CD4-positive, alpha-beta T cell treated with Interleukin-12 subunit alpha and Interleukin-12 subunit beta, for 1 hour (primary cell): ENCODE results near the gene CDH5.
"Not testable (repeated sequence)": the region's sequence is repeated elsewhere in the genome, so short reads cannot be mapped to it uniquely, and the experiment has no call there.

Experiments used
- DNase-seq: peaks from one replicate; pipeline ENCODE4 v3.0.0-alpha.2; 2020

CDH5 gene

DNA sequence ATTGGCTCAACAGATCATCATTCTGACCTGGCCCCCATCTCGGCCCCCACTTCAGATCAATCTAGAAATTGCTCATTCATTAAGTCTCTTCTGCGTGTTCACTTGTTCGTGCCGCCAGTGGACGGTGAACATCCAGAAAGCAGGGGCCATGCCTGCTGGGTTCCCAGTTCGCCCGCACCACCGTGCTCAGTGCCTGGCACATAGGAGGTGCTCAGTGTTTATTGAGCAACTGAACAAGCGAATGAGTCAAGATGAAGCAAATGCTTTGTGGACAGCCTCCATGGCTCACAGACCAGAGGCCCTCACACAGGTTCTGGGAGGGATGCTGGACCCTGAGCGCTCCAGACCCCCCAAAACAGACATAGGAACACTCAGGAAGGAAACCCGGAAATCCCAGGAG, 74.5 kb downstream of the CDH5 start:
- DNase-seq = no peak

DNA sequence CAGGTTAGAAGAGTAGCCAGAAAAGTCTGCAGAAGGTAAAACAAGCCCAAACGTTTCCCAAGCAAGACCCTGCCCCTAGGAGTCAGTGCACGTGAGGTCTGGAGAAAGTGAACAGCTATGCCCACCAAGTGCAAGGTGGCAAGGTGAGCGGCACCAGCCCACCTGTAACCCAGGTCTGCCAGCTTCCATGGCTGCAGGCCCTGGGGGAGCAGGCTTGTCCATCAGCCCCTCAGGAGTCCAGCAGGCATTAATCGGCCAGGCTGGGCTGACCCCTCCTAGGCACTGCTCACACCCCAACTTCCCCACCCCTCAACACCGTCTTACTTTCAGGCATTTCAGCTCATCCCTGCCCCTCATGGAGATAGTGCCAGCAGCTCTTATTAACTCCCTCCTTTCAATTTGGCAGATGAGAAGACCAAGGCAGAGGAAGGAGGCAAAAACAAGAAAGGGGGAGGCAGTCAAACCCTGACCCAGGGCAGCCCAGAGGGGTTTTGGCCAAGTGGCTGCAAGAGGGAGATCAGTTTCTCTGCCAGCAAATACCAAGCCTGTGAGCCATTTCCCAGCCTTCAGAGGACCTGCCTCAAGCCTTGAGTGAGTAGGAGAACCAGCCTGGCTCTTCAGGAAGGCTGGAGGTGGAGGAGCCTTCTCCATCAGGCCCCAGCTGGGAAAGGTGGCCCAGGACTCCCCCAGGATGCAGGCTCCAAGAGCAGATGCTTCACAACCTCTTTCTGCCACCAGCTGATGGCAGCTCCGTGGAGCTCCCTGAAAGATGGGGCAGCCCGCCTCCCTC, 75.3 kb downstream of the CDH5 start:
- no peak for DNase-seq

DNA sequence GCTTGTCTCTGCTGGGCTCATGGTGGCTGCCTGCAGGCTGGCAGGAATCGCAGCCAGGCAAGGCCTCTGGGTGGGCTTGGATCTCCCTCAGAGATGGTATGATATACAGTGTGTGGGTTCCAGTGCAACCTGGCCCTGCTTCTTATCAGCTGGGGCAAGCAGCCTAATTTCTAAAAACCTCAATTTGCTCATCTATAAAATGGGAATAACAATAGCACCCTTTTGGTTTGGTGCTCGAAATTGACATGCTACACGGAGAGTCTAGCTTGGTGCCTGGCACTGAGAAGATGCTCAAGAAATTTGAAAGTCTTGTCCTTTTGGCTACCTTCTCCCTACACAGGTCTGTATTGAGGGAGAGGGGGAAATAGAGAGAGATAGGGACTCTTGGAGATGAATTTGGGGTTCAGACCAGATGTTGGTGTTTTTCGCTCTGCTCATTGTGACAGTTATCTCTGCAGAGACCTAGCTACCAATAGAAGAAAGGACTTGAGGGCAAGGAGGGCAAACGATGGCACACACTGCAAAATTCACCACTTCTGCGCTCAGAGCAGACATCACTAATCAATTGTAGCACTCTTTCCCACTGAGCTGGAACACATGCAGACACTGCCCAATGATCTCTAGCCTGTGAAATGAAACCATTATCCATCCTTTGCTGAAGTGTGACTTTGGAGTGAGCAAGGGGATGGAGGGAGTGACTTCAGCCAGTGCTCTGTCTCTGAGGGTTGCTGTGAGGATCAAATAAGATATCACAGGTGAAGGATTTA, 76.2 kb downstream of the CDH5 start:
- no peak for DNase-seq

DNA sequence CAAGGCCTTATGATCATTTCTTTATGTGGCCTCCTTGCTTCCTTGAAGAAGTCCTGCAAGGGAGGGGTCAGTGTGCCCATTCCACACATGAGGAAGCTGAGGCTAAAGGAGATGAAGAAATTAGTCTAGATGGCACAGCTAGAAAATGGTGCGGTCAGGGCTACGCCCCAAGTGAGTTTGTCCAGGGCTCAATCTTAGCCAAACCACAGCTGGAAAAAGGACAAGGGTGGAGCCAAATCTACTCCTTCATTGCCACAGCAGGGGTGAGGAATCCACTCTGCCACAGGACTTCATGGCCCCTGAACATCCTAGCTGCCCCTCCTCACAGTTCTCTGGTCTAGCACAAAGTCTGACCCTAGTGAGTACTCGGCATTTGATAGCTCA, 76.8 kb downstream of the CDH5 start:
- no peak for DNase-seq

DNA sequence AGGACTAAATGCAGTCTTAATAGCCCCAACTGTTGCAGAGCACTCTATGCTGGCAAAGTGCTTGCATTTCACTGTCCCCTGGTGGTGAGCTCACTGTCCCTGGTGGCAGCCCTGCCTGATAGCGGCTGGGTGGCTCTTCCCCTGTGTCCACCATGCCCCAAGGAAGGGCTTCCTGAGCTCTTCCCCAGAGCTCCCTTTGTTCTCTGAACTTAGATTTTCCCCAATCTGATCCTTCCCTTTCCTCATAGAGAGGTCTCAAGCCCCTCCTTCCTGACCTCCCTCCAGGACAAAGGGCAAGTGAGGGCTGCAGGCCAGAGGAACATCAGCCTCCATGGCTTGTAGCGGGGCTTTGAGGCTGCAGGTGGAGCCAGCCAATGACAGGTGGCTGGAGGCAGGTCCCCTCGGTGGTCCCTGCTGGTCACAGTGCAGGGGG, 77.6 kb downstream of the CDH5 start:
- DNase-seq = no peak

DNA sequence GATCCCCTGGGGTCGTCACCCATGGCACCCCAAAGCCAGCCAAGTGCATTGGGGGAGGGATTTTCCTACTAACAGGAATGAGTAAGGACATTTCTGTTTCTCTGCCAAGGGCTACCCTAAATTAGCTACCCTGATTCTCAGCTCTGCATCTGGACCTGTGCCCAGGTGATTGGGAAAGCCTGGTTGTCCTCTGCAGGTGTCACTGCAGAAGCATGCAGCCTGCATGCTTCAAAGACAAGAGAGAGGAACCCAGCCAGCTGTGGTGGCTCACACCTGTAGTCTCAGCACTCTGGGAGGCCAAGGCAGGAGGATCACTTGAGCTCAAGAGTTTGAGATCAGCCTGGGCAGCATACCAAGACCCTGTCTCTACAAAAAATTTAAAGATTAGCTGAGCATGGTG, 80.2 kb downstream of the CDH5 start:
- no peak for DNase-seq

DNA sequence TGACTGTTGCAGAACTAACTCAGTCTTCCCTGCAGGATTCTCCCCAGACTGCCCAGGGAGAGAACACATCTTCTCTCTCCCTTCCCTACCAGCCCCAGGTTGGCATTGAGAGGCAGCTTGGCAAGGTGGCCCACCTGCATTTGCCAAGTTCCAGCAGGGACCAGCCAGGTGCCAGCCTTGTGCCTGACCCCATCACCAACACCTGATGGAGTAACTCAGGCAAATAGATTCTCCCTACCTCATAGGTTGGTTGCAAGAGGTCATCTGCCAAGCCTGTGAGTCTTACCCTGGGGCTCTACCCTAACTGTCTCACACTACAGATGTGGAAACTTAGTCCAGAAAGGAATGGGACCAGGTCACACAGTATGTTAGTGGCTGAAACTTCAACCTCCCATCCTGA, 81.0 kb downstream of the CDH5 start:
- no peak for DNase-seq

DNA sequence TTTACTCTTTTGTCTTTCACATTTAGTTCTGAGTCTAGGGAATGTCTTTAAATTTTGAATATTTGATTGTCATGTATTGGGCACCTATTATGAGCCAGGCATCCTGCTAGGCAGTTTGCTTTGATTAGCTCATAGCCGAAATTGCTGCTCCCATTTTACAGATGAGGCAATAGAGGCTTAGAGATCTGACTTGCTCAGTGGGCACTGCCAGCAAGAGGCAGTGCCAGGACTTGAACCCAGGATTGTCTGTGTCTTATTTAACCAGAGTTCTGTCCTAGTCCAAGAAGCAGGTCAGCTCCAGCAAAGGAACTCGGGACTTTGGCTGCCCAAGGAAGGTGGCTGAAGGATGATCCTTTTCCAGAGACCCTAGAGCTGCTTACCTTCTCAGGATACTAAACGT, 85.1 kb downstream of the CDH5 start:
- no peak for DNase-seq

DNA sequence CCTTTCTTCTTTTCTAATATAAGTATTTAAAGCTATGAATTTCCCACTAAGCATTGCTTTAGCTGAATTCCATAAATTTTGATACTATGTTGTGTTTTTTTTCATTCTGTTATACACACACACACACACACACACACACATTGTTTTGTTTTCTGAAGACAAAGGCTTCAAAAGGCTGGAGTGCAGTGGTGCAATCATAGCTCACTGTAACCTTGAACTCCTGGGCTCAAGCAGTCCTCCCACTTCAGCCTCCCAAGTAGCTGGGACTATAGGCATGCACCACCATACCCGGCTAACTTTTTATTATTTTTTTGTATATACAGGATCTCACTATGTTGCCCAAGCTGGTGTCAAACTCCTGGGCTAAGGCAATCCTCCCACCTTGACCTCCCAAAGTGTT, 86.7 kb downstream of the CDH5 start:
- DNase-seq = not testable (repeated sequence)
